Amniotic stem cell (primary cell): ENCODE measurements around the gene PCDHGA4.
"Not testable (repeated sequence)": the region's sequence is repeated elsewhere in the genome, so short reads cannot be mapped to it uniquely, and the experiment has no call there.

Source experiments
- DNase-seq: peaks from one replicate; lab custom pipeline; 2025; lab: John Stamatoyannopoulos, UW

Gene PCDHGA4

DNA sequence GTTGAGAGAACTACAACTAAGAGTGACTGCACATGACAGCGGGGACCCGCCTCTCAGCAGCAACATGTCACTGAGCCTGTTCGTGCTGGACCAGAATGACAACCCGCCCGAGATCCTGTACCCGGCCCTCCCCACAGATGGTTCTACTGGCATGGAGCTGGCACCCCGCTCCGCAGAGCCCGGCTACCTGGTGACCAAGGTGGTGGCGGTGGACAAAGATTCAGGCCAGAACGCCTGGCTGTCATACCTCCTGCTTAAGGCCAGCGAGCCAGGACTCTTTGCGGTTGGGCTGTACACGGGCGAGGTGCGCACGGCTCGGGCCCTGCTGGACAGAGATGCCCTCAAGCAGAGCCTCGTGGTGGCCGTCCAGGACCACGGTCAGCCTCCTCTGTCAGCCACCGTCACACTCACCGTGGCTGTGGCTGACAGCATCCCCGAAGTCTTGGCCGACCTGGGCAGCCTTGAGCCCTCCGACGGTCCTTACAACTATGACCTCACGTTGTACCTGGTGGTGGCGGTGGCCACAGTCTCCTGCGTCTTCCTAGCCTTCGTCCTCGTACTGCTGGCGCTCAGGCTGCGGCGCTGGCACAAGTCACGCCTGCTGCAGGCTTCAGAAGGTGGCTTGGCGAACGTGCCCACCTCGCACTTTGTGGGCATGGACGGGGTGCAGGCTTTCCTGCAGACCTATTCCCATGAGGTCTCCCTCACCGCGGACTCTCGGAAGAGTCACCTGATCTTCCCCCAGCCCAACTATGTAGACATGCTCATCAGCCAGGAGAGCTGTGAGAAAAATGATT, 29.8 kb downstream of the PCDHGA4 start:
- no peak for DNase-seq

GRCh38 chr5:141387557-141388311, 32.9 kb downstream of the PCDHGA4 start, which contains the start of gene PCDHGB4:
TSS of gene PCDHGB4 (plus strand) at chr5:141387698. CDS start at chr5:141387885, 187 bp downstream.
- not testable (repeated sequence) for DNase-seq

DNA sequence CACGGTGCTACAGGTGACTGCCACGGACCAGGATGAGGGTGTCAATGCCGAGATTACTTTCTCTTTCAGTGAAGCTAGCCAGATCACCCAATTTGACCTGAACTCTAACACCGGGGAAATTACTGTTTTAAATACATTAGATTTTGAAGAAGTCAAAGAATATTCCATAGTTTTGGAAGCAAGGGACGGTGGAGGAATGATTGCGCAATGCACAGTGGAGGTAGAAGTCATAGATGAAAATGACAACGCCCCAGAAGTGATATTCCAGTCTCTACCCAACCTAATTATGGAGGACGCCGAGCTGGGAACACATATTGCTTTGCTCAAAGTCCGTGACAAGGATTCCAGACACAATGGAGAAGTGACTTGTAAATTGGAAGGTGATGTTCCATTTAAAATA, 33.8 kb downstream of the PCDHGA4 start:
- DNase-seq, result no peak

DNA sequence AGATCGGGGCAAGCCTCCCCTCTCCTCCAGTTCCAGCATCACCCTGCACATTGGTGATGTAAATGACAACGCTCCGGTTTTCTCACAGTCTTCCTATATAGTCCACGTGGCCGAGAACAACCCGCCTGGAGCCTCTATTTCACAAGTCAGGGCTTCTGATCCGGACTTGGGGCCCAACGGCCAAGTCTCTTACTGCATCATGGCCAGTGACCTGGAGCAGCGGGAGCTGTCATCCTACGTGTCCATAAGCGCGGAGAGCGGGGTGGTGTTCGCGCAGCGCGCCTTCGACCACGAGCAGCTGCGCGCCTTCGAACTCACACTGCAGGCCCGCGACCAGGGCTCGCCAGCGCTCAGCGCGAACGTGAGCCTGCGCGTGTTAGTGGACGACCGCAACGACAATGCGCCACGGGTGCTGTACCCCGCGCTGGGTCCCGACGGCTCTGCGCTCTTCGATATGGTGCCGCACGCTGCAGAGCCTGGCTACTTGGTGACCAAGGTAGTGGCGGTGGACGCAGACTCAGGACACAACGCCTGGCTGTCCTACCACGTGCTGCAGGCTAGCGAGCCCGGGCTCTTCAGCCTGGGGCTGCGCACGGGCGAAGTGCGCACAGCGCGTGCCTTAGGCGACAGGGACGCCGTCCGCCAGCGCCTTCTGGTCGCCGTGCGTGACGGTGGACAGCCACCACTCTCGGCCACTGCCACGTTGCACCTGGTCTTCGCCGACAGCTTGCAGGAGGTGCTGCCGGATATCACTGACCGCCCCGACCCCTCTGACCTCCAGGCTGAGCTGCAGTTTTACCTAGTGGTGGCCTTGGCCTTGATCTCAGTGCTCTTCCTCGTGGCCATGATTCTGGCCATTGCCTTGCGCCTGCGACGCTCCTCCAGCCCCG, 34.6 kb downstream of the PCDHGA4 start:
- DNase-seq, result no peak

DNA sequence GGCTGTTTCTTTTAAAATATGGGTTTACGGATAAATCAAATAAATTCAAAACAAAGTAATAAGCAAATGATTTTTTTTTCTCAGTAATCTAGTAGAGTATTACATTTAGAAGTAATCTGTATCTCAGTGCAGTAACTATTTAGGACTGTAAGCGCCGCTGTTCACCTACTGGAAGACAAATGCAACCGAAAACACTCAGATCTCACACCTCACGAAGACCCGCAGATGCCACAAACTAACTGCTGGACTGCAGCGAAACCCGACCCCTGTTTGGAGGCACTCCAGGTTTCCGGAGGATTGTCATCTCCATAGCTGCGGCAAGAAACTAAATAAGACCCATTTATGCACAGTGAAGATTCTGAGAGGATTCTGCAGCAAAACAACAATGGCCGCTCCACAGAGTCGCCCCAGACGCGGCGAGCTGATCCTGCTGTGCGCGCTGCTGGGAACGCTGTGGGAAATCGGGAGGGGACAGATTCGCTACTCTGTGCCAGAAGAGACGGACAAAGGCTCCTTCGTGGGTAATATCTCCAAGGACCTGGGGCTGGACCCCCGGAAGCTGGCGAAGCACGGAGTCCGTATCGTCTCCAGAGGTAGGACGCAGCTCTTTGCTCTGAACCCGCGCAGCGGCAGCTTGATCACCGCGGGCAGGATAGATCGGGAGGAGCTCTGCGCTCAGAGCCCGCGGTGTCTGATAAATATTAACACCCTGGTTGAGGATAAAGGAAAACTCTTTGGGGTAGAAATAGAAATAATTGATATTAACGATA, 37.8 kb downstream of the PCDHGA4 start, which contains the start of gene PCDHGA8:
TSS of gene PCDHGA8 (plus strand) at position 205 of the 770 bp plus-strand sequence. CDS start at position 386, 181 bp downstream.
- no peak for DNase-seq

- no peak for DNase-seq
Observed at GRCh38 chr5:141393267-141393666, 38.4 kb downstream of the PCDHGA4 start.

- DNase-seq, result not testable (repeated sequence)
Observed at GRCh38 chr5:141394401-141395187, 39.8 kb downstream of the PCDHGA4 start.

GRCh38 chr5:141397756-141398551, 43.1 kb downstream of the PCDHGA4 start, which contains the start of gene PCDHGB5:
TSS of gene PCDHGB5 (plus strand) at chr5:141397947. CDS start at chr5:141398128, 181 bp downstream.
- DNase-seq, result not testable (repeated sequence)

DNA sequence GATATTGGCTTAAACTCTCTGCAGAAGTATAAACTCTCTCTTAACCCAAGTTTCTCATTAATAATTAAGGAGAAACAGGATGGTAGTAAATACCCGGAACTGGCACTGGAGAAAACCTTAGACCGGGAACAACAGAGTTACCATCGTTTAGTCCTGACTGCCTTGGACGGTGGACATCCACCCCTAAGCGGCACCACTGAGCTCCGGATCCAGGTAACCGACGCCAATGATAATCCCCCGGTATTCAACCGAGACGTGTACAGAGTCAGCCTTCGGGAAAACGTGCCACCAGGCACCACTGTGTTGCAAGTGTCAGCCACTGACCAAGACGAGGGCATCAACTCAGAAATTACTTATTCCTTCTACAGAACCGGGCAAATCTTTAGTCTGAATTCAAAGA, 43.8 kb downstream of the PCDHGA4 start:
- DNase-seq, result no peak

- DNase-seq, result no peak
Observed at GRCh38 chr5:141399555-141400258, 44.9 kb downstream of the PCDHGA4 start.

DNA sequence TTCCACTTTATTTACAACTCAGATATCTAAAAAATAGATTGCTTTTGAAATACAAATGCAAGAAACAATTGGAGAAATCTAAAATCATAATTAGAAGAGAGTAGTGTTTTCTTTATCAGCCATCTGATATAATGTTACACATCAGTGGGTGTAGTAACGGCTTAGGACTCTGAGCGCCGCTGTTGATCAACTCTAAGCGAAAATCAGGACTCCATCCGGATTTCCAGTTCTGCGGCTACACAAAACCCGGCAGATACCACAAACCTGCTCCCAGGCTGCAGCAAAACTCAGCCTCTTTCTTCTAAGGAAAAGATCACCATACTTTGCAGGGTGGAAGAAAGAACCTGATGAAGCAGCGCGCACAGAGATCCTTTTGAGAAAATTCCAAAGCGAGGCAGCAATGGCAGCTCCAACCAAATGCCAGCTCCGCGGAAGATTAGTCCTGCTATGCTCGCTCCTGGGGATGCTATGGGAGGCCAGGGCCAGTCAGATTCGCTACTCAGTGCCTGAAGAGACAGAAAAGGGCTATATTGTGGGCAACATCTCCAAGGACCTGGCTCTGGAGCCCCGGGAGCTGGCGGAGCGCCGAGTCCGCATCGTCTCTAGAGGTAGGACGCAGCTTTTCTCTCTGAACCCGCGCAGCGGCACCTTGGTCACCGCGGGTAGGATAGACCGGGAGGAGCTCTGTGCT, 47.9 kb downstream of the PCDHGA4 start, which contains the start of gene PCDHGA9:
TSS of gene PCDHGA9 (plus strand) at position 226 of the 691 bp plus-strand sequence. CDS start at position 401, 175 bp downstream.
- DNase-seq, result no peak

DNA sequence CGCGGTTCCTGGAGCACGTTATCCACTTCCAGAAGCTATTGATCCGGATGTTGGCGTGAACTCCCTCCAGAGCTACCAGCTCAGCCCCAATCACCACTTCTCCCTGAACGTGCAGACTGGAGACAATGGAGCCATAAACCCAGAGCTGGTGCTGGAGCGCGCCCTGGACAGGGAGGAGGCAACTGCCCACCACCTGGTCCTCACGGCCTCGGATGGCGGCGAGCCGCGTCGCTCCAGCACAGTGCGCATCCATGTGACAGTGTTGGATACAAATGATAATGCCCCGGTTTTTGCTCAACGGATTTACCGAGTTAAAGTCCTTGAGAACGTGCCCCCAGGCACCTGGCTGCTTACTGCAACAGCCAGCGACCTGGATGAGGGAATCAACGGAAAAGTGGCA, 48.6 kb downstream of the PCDHGA4 start:
- DNase-seq, result no peak
